GM19463 (cell line): ENCODE data around the gene MAG.

Experiments used
- ATAC-seq: cut with Tn5 transposase; IDR thresholded peaks from one replicate; pipeline ENCODE4 v1.9.1; 2021; ENCODE audit warnings: mild to moderate bottlenecking, moderate library complexity; ENCODE audit not compliant: unreplicated experiment

MAG gene

GRCh38 chr19:35314031-35314430, 22.1 kb downstream of the MAG start:
- ATAC-seq: no peak

GRCh38 chr19:35314858-35315470, 23.0 kb downstream of the MAG start:
- no peak for ATAC-seq

GRCh38 chr19:35315883-35316282, 23.9 kb downstream of the MAG start:
- ATAC-seq: no peak

GRCh38 chr19:35316560-35316959, 24.6 kb downstream of the MAG start:
- no peak for ATAC-seq

GRCh38 chr19:35317464-35318043, 25.6 kb downstream of the MAG start:
- ATAC-seq: no peak

- ATAC-seq: no peak
These were observed 26.9 kb downstream of the MAG start for GRCh38 chr19:35318679-35319448.

GRCh38 chr19:35320065-35320713, 28.2 kb downstream of the MAG start:
- ATAC-seq: no peak

- ATAC-seq: no peak
These were observed 29.3 kb downstream of the MAG start for GRCh38 chr19:35321291-35321690.

GRCh38 chr19:35322014-35322413, 30.1 kb downstream of the MAG start:
- ATAC-seq: no peak

- no peak for ATAC-seq
These were observed 35.7 kb downstream of the MAG start for GRCh38 chr19:35327642-35328041.

GRCh38 chr19:35328851-35329285, 36.9 kb downstream of the MAG start, which contains the start of gene CD22:
CD22 (plus strand) TSS chr19:35329187; CDS start chr19:35332041, 2,854 bp downstream.
- ATAC-seq: no peak

- ATAC-seq: no peak
These were observed 37.4 kb downstream of the MAG start for GRCh38 chr19:35329323-35329722.

- ATAC-seq: peak; percentile 57
These were observed 38.5 kb downstream of the MAG start for GRCh38 chr19:35330475-35330874.

GRCh38 chr19:35331551-35332214, 39.7 kb downstream of the MAG start:
- ATAC-seq: no peak

GRCh38 chr19:35332817-35333216, 40.9 kb downstream of the MAG start:
- no peak for ATAC-seq

- no peak for ATAC-seq
These were observed 42.3 kb downstream of the MAG start for GRCh38 chr19:35334144-35334753.

- ATAC-seq: no peak
These were observed 44.4 kb downstream of the MAG start for GRCh38 chr19:35336166-35336955.

- no peak for ATAC-seq
These were observed 45.4 kb downstream of the MAG start for GRCh38 chr19:35337097-35337983.

GRCh38 chr19:35337984-35338296, 46.0 kb downstream of the MAG start:
- no peak for ATAC-seq
